Mesothelial cell of epicardium (in vitro differentiated cells): Measurements from ENCODE around the gene POU3F2. TPM values are rescaled to one million over a fixed set of nuclear protein-coding genes. Genes with fewer than 3 reads are reported as not detected.

Experiments used
- DNase-seq, 2 experiments: peaks; one replicate each; pipeline ENCODE4 v3.0.0; 2021; ENCODE audit warnings: low spot score in 2 of 2; ENCODE audit not compliant: unreplicated experiment in 2 of 2
- H3K27ac Mint-ChIP-seq: 2 replicates; pipeline ENCODE4 v1.8.0; 2021; ENCODE audit warnings: mixed read lengths
- H3K27me3 Mint-ChIP-seq: 2 replicates; pipeline ENCODE4 v1.8.0; 2021; ENCODE audit warnings: low read depth, mixed read lengths
- H3K36me3 Mint-ChIP-seq: 2 replicates; pipeline ENCODE4 v1.8.0; 2021; ENCODE audit warnings: mixed read lengths
- H3K4me1 Mint-ChIP-seq: 2 replicates; pipeline ENCODE4 v1.8.0; 2021; ENCODE audit warnings: mixed read lengths
- H3K4me3 Mint-ChIP-seq: 2 replicates; pipeline ENCODE4 v1.8.0; 2021; ENCODE audit warnings: mild to moderate bottlenecking, moderate library complexity, mixed read lengths
- H3K9me3 Mint-ChIP-seq: 2 replicates; pipeline ENCODE4 v1.8.0; 2021; ENCODE audit warnings: mixed read lengths
- CTCF ChIP-seq: fragments of 200-600 bp; sonication (generic); IDR thresholded peaks from one replicate; pipeline ENCODE4 v1.5.0; 2021; ENCODE audit warnings: antibody characterized with exemption; ENCODE audit not compliant: unreplicated experiment
- total RNA-seq: library from RNA; stranded (reverse); gene quantifications from 3 replicates; pipeline ENCODE4 v1.2.1, GENCODE V29; 2021

Gene POU3F2
- total RNA-seq, 1 donor from 2014 or later: not detected

- DNase-seq: no peak
- no peak overlapping the region for H3K27ac Mint-ChIP-seq
- H3K9me3 Mint-ChIP-seq: no peaks in the 10 kb centered on the region
- H3K27me3 Mint-ChIP-seq: peaks cover 97% of the 10 kb centered on the region
- H3K36me3 Mint-ChIP-seq: no peaks in the 10 kb centered on the region
- peak overlapping the region; percentile 36 for H3K4me3 Mint-ChIP-seq
- peaks cover 17% of the 10 kb centered on the region for H3K4me1 Mint-ChIP-seq
- TF ChIP-seq CTCF: no peak
Measured at GRCh38 chr6:98823428-98824161, 10.8 kb upstream of the POU3F2 start.

GRCh38 chr6:98824162-98824901 is 10.0 kb upstream of the POU3F2 start:
- Mint-ChIP-seq H3K4me3 (peak overlapping the region; percentile 36), H3K4me1 (peaks cover 17% of the 10 kb centered on the region), H3K36me3 (no peaks in the 10 kb centered on the region), H3K27ac (no peak overlapping the region), H3K27me3 (peaks cover 97% of the 10 kb centered on the region), H3K9me3 (no peaks in the 10 kb centered on the region)
- DNase-seq: no peak
- no peak for TF ChIP-seq CTCF

GRCh38 chr6:98824902-98825599 is 9.3 kb upstream of the POU3F2 start:
- no peak for DNase-seq
- H3K9me3 Mint-ChIP-seq: no peaks in the 10 kb centered on the region
- no peak for TF ChIP-seq CTCF
- H3K36me3 Mint-ChIP-seq: no peaks in the 10 kb centered on the region
- H3K4me1 Mint-ChIP-seq: peaks cover 17% of the 10 kb centered on the region
- H3K4me3 Mint-ChIP-seq: peak overlapping the region; percentile 16
- peaks cover 96% of the 10 kb centered on the region for H3K27me3 Mint-ChIP-seq
- no peak overlapping the region for H3K27ac Mint-ChIP-seq

GRCh38 chr6:98825600-98826230 is 8.7 kb upstream of the POU3F2 start:
- no peaks in the 10 kb centered on the region for H3K9me3 Mint-ChIP-seq
- no peak overlapping the region for H3K27ac Mint-ChIP-seq
- H3K4me3 Mint-ChIP-seq: no peak overlapping the region
- peaks cover 17% of the 10 kb centered on the region for H3K4me1 Mint-ChIP-seq
- H3K27me3 Mint-ChIP-seq: peaks cover 97% of the 10 kb centered on the region
- TF ChIP-seq CTCF: no peak
- DNase-seq: no peak
- no peaks in the 10 kb centered on the region for H3K36me3 Mint-ChIP-seq

- Mint-ChIP-seq H3K27ac (no peak overlapping the region), H3K4me1 (peaks cover 29% of the 10 kb centered on the region), H3K36me3 (no peaks in the 10 kb centered on the region), H3K9me3 (no peaks in the 10 kb centered on the region), H3K4me3 (no peak overlapping the region), H3K27me3 (peaks cover 98% of the 10 kb centered on the region)
- TF ChIP-seq CTCF: no peak
- no peak for DNase-seq
Measured at GRCh38 chr6:98827295-98828159, 6.8 kb upstream of the POU3F2 start.
